HG03066 (cell line): ENCODE measurements around the gene DGKE.

Experiments used
- ATAC-seq: cut with Tn5 transposase; IDR thresholded peaks from one replicate; pipeline ENCODE4 v1.9.1; 2021; ENCODE audit warnings: low read depth; ENCODE audit not compliant: unreplicated experiment

DGKE gene

GRCh38 chr17:56845934-56846333 lies 12.0 kb downstream of the DGKE start:
- ATAC-seq, result no peak

GRCh38 chr17:56847106-56847505 lies 13.2 kb downstream of the DGKE start:
- ATAC-seq, result no peak

- ATAC-seq, result no peak
These were observed 15.2 kb downstream of the DGKE start for GRCh38 chr17:56849131-56849530.

GRCh38 chr17:56850591-56850990 lies 16.6 kb downstream of the DGKE start:
- no peak for ATAC-seq

GRCh38 chr17:56851008-56851407 lies 17.1 kb downstream of the DGKE start:
- no peak for ATAC-seq

- ATAC-seq, result no peak
These were observed 27.9 kb downstream of the DGKE start for GRCh38 chr17:56861899-56862298.

- no peak for ATAC-seq
These were observed 30.0 kb downstream of the DGKE start for GRCh38 chr17:56863974-56864373.

GRCh38 chr17:56866076-56866475 lies 32.1 kb downstream of the DGKE start:
- ATAC-seq, result no peak

GRCh38 chr17:56866496-56866895 lies 32.5 kb downstream of the DGKE start:
- ATAC-seq, result no peak

GRCh38 chr17:56867948-56868376 lies 34.0 kb downstream of the DGKE start:
- ATAC-seq, result no peak

GRCh38 chr17:56868716-56869115 lies 34.8 kb downstream of the DGKE start:
- no peak for ATAC-seq

GRCh38 chr17:56870081-56870651 lies 36.2 kb downstream of the DGKE start:
- no peak for ATAC-seq

- ATAC-seq, result no peak
These were observed 42.8 kb downstream of the DGKE start for GRCh38 chr17:56876766-56877179.

- no peak for ATAC-seq
These were observed 45.3 kb downstream of the DGKE start for GRCh38 chr17:56879280-56879679.

- ATAC-seq, result no peak
These were observed 46.2 kb downstream of the DGKE start for GRCh38 chr17:56880133-56880532.

GRCh38 chr17:56880571-56880970 lies 46.6 kb downstream of the DGKE start:
- ATAC-seq, result no peak

GRCh38 chr17:56881685-56882295 lies 47.8 kb downstream of the DGKE start:
- no peak for ATAC-seq

- no peak for ATAC-seq
These were observed 49.7 kb downstream of the DGKE start for GRCh38 chr17:56883616-56884015.

GRCh38 chr17:56884483-56885311 lies 50.7 kb downstream of the DGKE start:
- no peak for ATAC-seq

- ATAC-seq, result no peak
These were observed 51.3 kb downstream of the DGKE start for GRCh38 chr17:56885312-56885657.

- ATAC-seq, result no peak
These were observed 52.4 kb downstream of the DGKE start for GRCh38 chr17:56886288-56886731.

- no peak for ATAC-seq
These were observed 53.2 kb downstream of the DGKE start for GRCh38 chr17:56887105-56887504.
